GM19035 (cell line): Measurements from ENCODE around the gene IFIT1B.
"Not testable (repeated sequence)": the region's sequence is repeated elsewhere in the genome, so short reads cannot be mapped to it uniquely, and the experiment has no call there.

ENCODE experiments used
- ATAC-seq: cut with Tn5 transposase; IDR thresholded peaks from one replicate; pipeline ENCODE4 v1.9.1; 2021; ENCODE audit not compliant: unreplicated experiment

IFIT1B gene

GRCh38 chr10:89409282-89409681 is 31.4 kb downstream of the IFIT1B start:
- not testable (repeated sequence) for ATAC-seq

DNA sequence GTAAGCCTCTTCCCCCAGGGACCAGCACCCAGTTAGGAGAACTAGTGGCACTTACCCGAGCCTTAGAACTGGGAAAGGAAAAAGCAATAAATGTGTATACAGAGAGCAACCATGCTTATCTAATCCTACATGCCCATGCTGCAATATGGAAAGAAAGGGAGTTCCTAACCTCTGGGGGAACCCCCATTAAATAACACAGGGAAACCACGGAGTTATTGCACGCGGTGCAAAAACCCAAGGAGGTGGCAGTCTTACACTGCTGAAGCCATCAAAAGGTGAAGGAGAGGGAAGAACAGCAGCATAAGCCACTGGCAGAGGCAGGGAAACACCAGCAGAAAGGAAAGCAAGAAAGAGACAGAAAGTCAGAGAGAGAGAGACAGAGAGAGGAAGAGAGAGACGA is 32.7 kb downstream of the IFIT1B start:
- ATAC-seq, result not testable (repeated sequence)

DNA sequence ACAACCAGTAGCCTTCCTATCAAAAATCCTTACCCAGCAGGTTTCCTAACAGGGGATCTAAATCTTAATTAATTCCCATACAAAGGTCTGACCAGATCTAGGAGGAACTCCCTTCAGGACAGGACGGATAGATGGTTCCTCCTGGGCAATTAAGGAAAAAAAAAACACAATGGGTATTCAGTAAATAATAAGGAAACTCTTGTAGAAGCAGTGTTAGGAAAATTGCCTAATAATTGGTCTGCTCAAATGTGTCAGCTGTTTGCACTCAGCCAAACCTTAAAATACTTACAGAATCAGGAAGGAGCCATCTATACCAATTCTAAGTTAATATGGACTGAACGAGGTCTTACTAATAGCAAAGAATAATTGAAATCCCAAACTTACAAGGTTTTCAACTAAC is 33.3 kb downstream of the IFIT1B start:
- not testable (repeated sequence) for ATAC-seq

GRCh38 chr10:89412276-89412675 is 34.4 kb downstream of the IFIT1B start:
- not testable (repeated sequence) for ATAC-seq

- no peak for ATAC-seq
These were observed 35.6 kb downstream of the IFIT1B start for GRCh38 chr10:89413398-89413912.

DNA sequence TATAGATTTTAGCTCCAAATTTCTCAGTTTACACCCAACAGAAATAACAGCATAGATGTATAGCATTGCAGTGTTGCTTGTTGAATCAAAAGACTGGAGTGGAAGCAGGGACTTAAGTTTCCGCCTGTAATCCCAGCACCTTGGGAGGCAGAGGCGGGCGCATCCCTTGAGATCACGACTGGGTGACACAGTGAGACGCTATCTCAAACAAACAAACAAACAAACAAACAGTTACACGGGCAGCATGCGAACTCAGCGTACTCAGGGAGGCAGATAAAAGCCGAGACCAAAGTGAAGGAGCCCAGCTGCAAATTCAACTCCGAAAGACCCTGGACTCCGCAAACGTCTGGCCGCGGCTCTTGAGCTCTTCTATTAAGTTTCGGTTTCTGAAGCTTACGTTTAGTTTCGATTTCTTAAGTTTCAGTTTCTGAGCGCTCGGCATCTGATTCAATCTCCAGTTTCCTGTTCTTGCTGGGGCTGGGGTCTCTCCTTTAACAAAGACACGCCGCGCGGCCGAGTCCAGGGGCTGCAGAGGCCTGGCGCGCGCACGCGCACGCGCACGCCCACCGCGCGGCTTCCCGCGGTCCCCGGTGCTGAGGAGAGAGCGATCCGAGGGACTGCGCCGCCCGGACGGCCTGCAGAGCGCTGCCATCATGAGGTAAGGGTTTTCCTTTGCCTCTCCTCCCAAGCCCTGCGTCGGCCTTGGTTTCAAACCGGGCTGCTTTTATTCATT is 36.5 kb downstream of the IFIT1B start, which contains the start of gene IFIT5:
IFIT5 (plus strand) TSS at position 423 of the 733 bp plus-strand sequence; CDS start at position 654, 231 bp downstream.
- peak; percentile 86 for ATAC-seq

- peak; percentile 34 for ATAC-seq
These were observed 37.3 kb downstream of the IFIT1B start for GRCh38 chr10:89414879-89415821.

- no peak for ATAC-seq
These were observed 38.6 kb downstream of the IFIT1B start for GRCh38 chr10:89416465-89416864.

GRCh38 chr10:89419548-89419947 is 41.7 kb downstream of the IFIT1B start:
- ATAC-seq, result no peak

DNA sequence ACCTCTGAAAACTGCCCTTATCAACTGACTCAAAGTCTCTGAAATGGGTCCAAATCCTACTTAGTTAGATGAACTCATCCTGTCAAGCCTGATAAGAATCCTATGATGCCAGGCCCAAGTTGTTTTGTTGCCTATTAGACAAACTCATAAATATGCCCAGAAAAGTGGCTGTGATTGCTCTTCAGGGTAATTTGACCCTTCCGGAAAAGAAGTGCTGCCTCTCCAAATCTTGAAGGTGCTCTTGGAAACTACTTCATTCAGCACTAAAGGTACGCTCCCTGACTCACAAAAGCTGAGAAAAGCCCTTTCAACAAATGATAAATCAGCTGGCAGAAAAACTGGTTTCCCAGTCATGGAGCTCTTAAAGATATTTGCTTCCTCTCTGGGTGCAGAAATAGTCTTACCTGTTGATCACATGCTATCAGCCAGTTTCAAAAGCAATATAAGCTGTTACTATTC is 43.2 kb downstream of the IFIT1B start:
- ATAC-seq, result no peak

DNA sequence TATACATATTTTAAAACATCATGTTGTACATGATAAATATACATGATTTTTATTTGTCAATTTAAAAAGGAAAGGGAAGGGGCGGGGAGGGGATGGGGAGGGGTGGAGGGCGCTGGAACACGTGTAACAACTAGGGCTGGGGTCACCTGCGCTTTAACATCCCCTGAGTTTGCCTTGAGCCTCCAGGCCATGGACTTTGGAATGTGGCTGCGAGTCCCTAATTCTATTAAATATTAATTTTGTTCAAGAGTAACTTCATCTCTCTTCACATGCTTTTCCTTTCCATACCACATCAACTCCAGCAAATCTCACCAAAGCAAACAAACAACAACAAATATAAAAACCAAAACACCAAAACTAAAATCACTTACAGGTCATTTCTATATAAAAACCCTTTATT is 47.1 kb downstream of the IFIT1B start:
- no peak for ATAC-seq

DNA sequence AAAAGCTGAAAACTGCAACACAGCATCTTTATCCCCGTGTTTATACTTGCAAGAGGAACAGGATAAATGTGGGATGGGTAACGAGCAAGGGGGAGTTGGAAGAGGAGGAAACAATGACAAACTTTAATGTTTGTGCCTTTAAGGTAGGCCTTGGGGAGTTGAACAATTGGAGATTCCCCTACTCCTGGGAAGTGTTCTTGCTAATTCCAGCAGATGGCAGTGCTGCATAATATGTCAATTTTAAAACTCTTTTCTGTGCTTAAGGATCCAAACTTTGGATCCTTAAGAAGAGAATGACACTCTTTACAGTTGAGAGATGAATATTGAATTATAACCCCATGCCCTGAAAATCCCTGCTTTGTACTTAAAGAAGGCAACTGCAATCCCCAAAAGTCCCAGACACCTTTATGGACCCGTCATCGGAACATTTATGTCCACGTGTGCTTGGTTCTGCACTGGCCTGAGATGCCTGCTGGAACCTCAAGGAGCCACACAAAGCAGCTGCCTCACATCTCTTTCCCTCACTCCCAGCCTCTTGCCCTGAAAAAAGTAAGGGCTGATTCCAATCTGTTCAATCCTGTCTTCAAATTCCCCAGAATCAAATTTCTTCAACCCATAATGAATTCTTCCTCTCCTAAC is 48.5 kb downstream of the IFIT1B start:
- ATAC-seq, result peak; percentile 69

DNA sequence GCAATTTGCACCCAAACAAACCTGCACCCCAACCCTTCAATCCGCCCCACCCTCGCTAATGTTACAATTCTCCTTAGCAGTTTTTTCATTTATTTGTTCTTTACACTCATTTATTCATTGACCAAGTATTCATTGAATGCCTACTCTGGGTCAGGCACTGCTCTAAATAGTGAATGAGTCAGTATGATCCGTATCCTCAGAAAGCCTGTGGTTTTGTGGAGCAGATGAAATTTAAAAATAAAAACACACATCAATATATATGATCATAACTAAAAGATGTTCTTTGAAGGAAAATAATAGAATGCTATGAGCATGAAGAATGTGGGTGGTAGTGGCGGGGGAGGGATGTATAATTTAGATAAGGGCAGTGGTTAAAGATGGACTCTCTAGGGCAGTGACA is 49.8 kb downstream of the IFIT1B start:
- ATAC-seq, result no peak

- no peak for ATAC-seq
These were observed 51.0 kb downstream of the IFIT1B start for GRCh38 chr10:89428877-89429276.

DNA sequence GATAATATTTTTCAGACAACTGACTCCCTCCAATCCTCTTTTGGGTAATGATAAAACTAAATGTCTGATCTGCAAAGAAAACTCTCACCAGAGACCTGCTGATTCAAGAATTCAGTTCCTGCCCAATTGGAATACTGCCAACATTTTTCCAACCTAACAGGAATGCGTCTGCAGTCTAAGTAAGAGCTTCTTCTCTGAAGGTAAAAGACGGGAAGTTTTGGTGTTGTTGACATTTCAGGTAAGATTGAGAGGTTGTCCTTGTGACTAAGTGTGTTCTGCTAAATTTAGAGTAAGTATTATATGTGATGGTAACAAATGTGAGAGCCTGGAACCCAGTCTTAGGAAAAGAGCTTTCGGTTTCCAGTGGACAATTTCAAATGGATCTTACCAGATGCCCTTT is 54.1 kb downstream of the IFIT1B start:
- no peak for ATAC-seq
